ENCODE measurements around the gene TMEM114. TPM values are rescaled to one million over a fixed set of nuclear protein-coding genes. Genes with fewer than 3 reads are reported as not detected.

TMEM114 gene
- total and polyA plus RNA-seq, 9 donors: 0.27 TPM; not detected in 8

DNA sequence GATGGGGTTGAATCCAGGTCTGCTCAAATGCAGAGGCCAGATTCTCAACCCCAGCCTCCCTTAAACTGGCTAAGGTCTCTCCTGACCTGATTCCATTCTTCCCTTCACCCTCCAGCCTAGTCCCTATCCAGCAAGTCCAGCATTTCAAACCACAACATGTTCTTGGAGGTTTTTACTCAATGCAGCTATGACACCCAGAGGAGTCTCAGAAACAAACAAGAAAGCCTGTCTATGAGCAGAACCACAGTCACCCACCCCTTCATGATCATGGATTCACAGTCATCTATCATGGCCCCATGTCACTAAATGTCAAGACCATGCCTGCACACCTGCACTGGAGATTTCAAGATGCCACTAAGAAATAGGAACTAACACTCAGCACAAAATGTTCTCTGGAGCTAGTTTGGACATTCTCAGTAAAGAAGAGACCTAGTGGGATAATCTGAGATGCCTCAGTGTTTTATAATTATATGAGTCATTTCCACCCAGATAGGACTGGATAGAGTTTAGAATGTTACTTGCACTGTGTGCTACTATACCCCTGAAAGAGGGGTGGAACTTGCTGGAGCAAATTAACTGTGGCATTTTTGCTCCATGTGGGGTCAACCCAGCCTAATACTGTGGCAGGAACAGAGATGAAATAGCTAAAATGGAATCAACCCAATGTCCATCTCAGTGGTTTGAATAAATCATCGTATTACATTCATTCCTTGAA, 21.7 kb upstream of the TMEM114 start:
- Histone ChIP-seq H3K9me3 (replicated peaks; ENCODE audit: control insufficient read depth, low read depth, low read length) (no peaks in the 10 kb centered on the region), H3K27me3 (ENCODE audit: control insufficient read depth, insufficient read depth, low read length) (peaks cover 2% of the 10 kb centered on the region), H3K4me1 (ENCODE audit: control insufficient read depth, insufficient read depth, low read length) (no peaks in the 10 kb centered on the region), H3K27ac (ENCODE audit: low read length) (no peak overlapping the region), H3K36me3 (ENCODE audit: control insufficient read depth, insufficient read depth, low read length) (no peaks in the 10 kb centered on the region), H3K4me3 (ENCODE audit: low read length) (no peak overlapping the region)
- DNase-seq: no peak
- no CpG with 5 or more reads among the region's 1 CpG for WGBS (ENCODE audit: insufficient coverage)

GRCh38 chr16:8611122-8611521, 20.8 kb upstream of the TMEM114 start:
- Histone ChIP-seq H3K27ac (ENCODE audit: low read length) (no peak overlapping the region), H3K4me3 (ENCODE audit: low read length) (no peak overlapping the region), H3K27me3 (ENCODE audit: control insufficient read depth, insufficient read depth, low read length) (no peaks in the 10 kb centered on the region), H3K9me3 (replicated peaks; ENCODE audit: control insufficient read depth, low read depth, low read length) (no peaks in the 10 kb centered on the region), H3K36me3 (ENCODE audit: control insufficient read depth, insufficient read depth, low read length) (no peaks in the 10 kb centered on the region), H3K4me1 (ENCODE audit: control insufficient read depth, insufficient read depth, low read length) (no peaks in the 10 kb centered on the region)
- no peak for DNase-seq
- WGBS (ENCODE audit: insufficient coverage): 82% methylated on average over 4 of the region's 4 CpGs

GRCh38 chr16:8607214-8607613, 16.9 kb upstream of the TMEM114 start:
- no peak for DNase-seq
- no peak overlapping the region for H3K4me3 ChIP-seq (ENCODE audit: low read length)
- H3K36me3 ChIP-seq (ENCODE audit: control insufficient read depth, insufficient read depth, low read length): no peaks in the 10 kb centered on the region
- no peaks in the 10 kb centered on the region for H3K27me3 ChIP-seq (ENCODE audit: control insufficient read depth, insufficient read depth, low read length)
- H3K4me1 ChIP-seq (ENCODE audit: control insufficient read depth, insufficient read depth, low read length): no peaks in the 10 kb centered on the region
- WGBS (ENCODE audit: insufficient coverage): 44% methylated on average over 6 of the region's 9 CpGs
- no peaks in the 10 kb centered on the region for H3K9me3 ChIP-seq (replicated peaks; ENCODE audit: control insufficient read depth, low read depth, low read length)
- H3K27ac ChIP-seq (ENCODE audit: low read length): no peak overlapping the region

- Histone ChIP-seq H3K4me3 (ENCODE audit: low read length) (no peak overlapping the region), H3K27me3 (ENCODE audit: control insufficient read depth, insufficient read depth, low read length) (no peaks in the 10 kb centered on the region), H3K27ac (ENCODE audit: low read length) (no peak overlapping the region), H3K4me1 (ENCODE audit: control insufficient read depth, insufficient read depth, low read length) (no peaks in the 10 kb centered on the region), H3K9me3 (replicated peaks; ENCODE audit: control insufficient read depth, low read depth, low read length) (no peaks in the 10 kb centered on the region), H3K36me3 (ENCODE audit: control insufficient read depth, insufficient read depth, low read length) (no peaks in the 10 kb centered on the region)
- no peak for DNase-seq
These were observed 15.2 kb upstream of the TMEM114 start for GRCh38 chr16:8605554-8605953.

DNA sequence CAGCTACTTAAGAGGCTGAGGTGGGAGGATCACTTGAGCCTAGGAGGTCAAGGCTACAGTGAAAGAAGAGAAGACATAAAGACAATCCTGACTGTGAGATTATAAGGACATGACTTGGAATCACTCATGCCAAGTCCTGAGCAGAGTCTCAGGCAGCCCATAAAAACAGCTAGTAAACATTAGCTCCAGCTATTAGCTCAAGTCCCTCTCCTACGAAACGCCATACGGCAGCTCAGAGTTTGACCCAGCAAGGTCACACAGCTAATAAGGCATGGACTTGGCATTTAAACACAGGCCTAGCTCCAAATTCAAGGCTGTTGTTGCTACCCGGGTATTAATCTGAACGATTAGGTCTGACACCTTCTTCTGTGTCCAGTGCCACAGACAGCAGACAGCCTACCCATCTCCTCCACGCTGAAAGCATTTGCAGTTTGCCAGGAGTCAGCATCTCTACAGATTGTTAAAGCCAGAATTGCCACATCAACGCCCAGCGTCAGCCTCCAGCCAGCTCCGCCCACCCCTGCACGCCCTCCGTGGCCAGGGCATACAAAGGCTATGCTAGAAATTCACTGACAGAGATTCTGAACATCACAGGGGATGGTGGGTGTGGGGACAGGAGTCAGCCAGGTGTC, 9.9 kb upstream of the TMEM114 start:
- 49% methylated on average over 11 of the region's 11 CpGs for WGBS (ENCODE audit: insufficient coverage)
- no peak overlapping the region for H3K27ac ChIP-seq (ENCODE audit: low read length)

DNA sequence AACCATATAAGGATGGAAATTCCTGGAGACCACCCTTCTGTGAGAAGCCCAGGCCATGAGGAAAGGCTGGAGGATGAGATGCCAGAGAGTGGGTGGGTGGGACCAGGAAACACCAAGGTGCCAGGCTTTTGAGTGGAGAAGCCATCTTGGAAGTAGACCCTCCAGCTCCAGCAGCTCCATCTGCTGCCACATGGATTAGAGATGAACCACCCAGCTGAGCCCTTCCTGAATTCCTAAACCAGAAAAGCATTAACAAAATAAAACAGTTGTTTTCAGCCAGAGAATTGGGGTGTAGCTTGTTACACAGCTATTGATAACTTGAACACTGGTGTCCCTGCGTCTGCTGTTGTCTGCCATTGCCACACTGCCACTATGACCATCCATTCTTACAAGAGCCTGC, 6.3 kb upstream of the TMEM114 start:
- Histone ChIP-seq H3K4me3 (ENCODE audit: low read length) (no peak overlapping the region), H3K27me3 (ENCODE audit: control insufficient read depth, insufficient read depth, low read length) (peaks cover 2% of the 10 kb centered on the region), H3K4me1 (ENCODE audit: control insufficient read depth, insufficient read depth, low read length) (no peaks in the 10 kb centered on the region), H3K36me3 (ENCODE audit: control insufficient read depth, insufficient read depth, low read length) (no peaks in the 10 kb centered on the region), H3K27ac (ENCODE audit: low read length) (no peak overlapping the region), H3K9me3 (replicated peaks; ENCODE audit: control insufficient read depth, low read depth, low read length) (peaks cover 7% of the 10 kb centered on the region)
- no peak for DNase-seq
- 100% methylated on average over 1 of the region's 1 CpG for WGBS (ENCODE audit: insufficient coverage)

More for the DNA sequence above, 9.9 kb upstream of the TMEM114 start:
- Histone ChIP-seq H3K36me3 (ENCODE audit: control insufficient read depth, insufficient read depth, low read length) (no peaks in the 10 kb centered on the region), H3K4me3 (ENCODE audit: low read length) (no peak overlapping the region), H3K4me1 (ENCODE audit: control insufficient read depth, insufficient read depth, low read length) (no peaks in the 10 kb centered on the region), H3K9me3 (replicated peaks; ENCODE audit: control insufficient read depth, low read depth, low read length) (peaks cover 7% of the 10 kb centered on the region), H3K27me3 (ENCODE audit: control insufficient read depth, insufficient read depth, low read length) (no peaks in the 10 kb centered on the region)
- no peak for DNase-seq

- H3K9me3 ChIP-seq (replicated peaks; ENCODE audit: control insufficient read depth, low read depth, low read length): peaks cover 7% of the 10 kb centered on the region
- no peaks in the 10 kb centered on the region for H3K36me3 ChIP-seq (ENCODE audit: control insufficient read depth, insufficient read depth, low read length)
- no peak overlapping the region for H3K27ac ChIP-seq (ENCODE audit: low read length)
- no peak overlapping the region for H3K4me3 ChIP-seq (ENCODE audit: low read length)
- H3K27me3 ChIP-seq (ENCODE audit: control insufficient read depth, insufficient read depth, low read length): peaks cover 3% of the 10 kb centered on the region
- DNase-seq: no peak
- 93% methylated on average over 1 of the region's 5 CpGs for WGBS (ENCODE audit: insufficient coverage)
- no peaks in the 10 kb centered on the region for H3K4me1 ChIP-seq (ENCODE audit: control insufficient read depth, insufficient read depth, low read length)
These were observed 5.5 kb upstream of the TMEM114 start for GRCh38 chr16:8595783-8596182.

GRCh38 chr16:8594149-8594666, 3.9 kb upstream of the TMEM114 start:
- H3K4me1 ChIP-seq (ENCODE audit: control insufficient read depth, insufficient read depth, low read length): peaks cover 3% of the 10 kb centered on the region
- peaks cover 19% of the 10 kb centered on the region for H3K27me3 ChIP-seq (ENCODE audit: control insufficient read depth, insufficient read depth, low read length)
- no peak for DNase-seq
- 68% methylated on average over 5 of the region's 9 CpGs for WGBS (ENCODE audit: insufficient coverage)
- peaks cover 7% of the 10 kb centered on the region for H3K9me3 ChIP-seq (replicated peaks; ENCODE audit: control insufficient read depth, low read depth, low read length)
- H3K27ac ChIP-seq (ENCODE audit: low read length): no peak overlapping the region
- H3K4me3 ChIP-seq (ENCODE audit: low read length): no peak overlapping the region
- no peaks in the 10 kb centered on the region for H3K36me3 ChIP-seq (ENCODE audit: control insufficient read depth, insufficient read depth, low read length)

GRCh38 chr16:8591451-8591850, 1.1 kb upstream of the TMEM114 start:
- WGBS (ENCODE audit: insufficient coverage): 100% methylated on average over 2 of the region's 3 CpGs
- no peak overlapping the region for H3K27ac ChIP-seq (ENCODE audit: low read length)
- peaks cover 3% of the 10 kb centered on the region for H3K4me1 ChIP-seq (ENCODE audit: control insufficient read depth, insufficient read depth, low read length)
- H3K9me3 ChIP-seq (replicated peaks; ENCODE audit: control insufficient read depth, low read depth, low read length): peaks cover 2% of the 10 kb centered on the region
- H3K27me3 ChIP-seq (ENCODE audit: control insufficient read depth, insufficient read depth, low read length): peaks cover 38% of the 10 kb centered on the region
- no peak overlapping the region for H3K4me3 ChIP-seq (ENCODE audit: low read length)
- DNase-seq: no peak
- no peaks in the 10 kb centered on the region for H3K36me3 ChIP-seq (ENCODE audit: control insufficient read depth, insufficient read depth, low read length)

- Histone ChIP-seq H3K4me3 (ENCODE audit: low read length) (no peak overlapping the region), H3K4me1 (ENCODE audit: control insufficient read depth, insufficient read depth, low read length) (peaks cover 3% of the 10 kb centered on the region), H3K9me3 (replicated peaks; ENCODE audit: control insufficient read depth, low read depth, low read length) (no peaks in the 10 kb centered on the region), H3K27me3 (ENCODE audit: control insufficient read depth, insufficient read depth, low read length) (peaks cover 38% of the 10 kb centered on the region), H3K27ac (ENCODE audit: low read length) (no peak overlapping the region), H3K36me3 (ENCODE audit: control insufficient read depth, insufficient read depth, low read length) (no peaks in the 10 kb centered on the region)
- DNase-seq: no peak
- 96% methylated on average over 3 of the region's 3 CpGs for WGBS (ENCODE audit: insufficient coverage)
These were observed 500 bp upstream of the TMEM114 start for GRCh38 chr16:8590811-8591210.
